ENCODE measurements around the gene DSP. TPM values are rescaled to one million over a fixed set of nuclear protein-coding genes. Genes with fewer than 3 reads are reported as not detected.

The DSP gene
- polyA plus RNA-seq, 4 donors, result 40.0 to 164 (median 78.1) TPM

Other genes starting within 250 kb of the DSP start
- 100 to 1,000 TPM in 1 of 4 donors, 10 to 100 TPM in 2, 1 to 10 TPM in 1; 8.9 to 135 (median 36.7) TPM for gene SSR1, start 228.5 kb upstream of the DSP start, polyA plus RNA-seq
- gene CAGE1, start 151.9 kb upstream of the DSP start, polyA plus RNA-seq, result under 1 TPM in 1 of 4 donors, not detected in 3; 0.01 TPM
- 10 to 100 TPM in 2 of 4 donors, 1 to 10 TPM in 2; 6.0 to 18.8 (median 9.3) TPM for gene RIOK1, start 151.9 kb upstream of the DSP start, polyA plus RNA-seq
- gene SNRNP48, start 48.5 kb downstream of the DSP start, polyA plus RNA-seq, result 10 to 100 TPM in 1 of 4 donors, 1 to 10 TPM in 3; 7.3 to 19.8 (median 8.4) TPM
- gene BMP6, start 184.4 kb downstream of the DSP start, polyA plus RNA-seq, result 1 to 10 TPM in 2 of 4 donors, under 1 TPM in 2; 0.22 to 2.0 (median 0.94) TPM

All from small intestine (tissue), 4 donors.